Stimulated activated CD8-positive, alpha-beta memory T cell treated with anti-CD3 and anti-CD28 coated beads, Interleukin-7, amount 100 ng/mL, for 4 hours (primary cell): ENCODE measurements around the gene DCAF4.

ENCODE experiments used
- DNase-seq, 2 donors: peaks; one replicate each; pipeline ENCODE4 v3.0.0-alpha.2; 2020; ENCODE audit warnings: low read depth in 2 of 2

Gene DCAF4

DNA sequence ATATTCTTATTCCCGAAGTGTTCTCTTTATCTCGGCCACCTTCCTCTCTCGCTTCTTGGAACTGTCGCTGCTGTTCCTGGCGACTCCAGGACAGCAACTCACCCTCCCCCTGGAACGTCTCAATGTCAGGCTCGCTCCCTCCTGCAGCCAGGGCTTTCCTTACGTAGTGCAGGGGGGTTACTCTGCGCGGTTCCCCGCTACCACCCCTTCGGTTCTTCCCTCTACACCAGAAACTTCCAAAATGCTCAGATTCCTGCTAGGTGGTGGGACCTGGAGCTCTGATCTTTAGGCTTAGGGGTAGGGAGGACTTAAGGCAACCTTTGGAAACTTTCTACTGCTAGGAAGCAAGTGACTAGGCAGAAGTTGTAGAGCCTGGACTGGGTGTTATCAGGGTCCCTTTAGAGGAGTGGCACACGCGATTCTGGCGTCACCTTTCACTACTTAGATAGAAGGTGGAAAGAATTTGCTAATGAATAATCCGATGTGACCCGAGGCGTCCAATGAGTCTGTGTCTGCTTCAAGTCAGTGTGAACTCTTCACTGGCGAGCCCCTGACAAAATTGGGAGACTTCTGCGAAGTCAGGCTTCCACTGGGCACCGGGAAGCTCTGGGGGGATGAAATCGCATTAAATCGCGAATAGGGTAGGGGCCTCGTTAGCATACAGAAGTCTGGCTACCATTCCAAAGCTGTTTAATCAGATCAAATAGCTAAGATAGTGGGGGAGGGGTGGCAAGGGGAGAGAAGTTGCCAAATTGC is 31.5 kb upstream of the DCAF4 start:
- DNase-seq: no peak

- no peak for DNase-seq
Measured at GRCh38 chr14:72898448-72898847, 27.8 kb upstream of the DCAF4 start.

DNA sequence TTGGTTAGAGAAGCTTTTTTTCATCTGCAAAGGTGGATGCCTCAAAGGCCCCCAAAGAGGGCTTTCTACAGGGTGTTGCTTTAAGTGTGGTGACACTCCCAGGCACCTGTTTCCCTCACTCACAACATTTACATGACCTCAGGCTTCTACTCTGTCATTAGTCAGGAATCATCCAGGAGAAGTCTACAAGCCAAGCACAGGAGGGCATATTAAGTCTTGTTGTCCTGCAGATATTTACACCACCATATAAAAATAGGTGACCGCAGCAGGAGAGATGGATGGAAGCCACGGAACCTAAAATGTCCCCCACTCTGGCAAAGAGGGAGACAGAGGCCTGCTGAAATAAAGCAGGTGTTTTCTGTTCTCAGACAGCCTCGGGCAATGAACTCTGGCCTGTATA is 24.9 kb upstream of the DCAF4 start:
- no peak for DNase-seq

DNA sequence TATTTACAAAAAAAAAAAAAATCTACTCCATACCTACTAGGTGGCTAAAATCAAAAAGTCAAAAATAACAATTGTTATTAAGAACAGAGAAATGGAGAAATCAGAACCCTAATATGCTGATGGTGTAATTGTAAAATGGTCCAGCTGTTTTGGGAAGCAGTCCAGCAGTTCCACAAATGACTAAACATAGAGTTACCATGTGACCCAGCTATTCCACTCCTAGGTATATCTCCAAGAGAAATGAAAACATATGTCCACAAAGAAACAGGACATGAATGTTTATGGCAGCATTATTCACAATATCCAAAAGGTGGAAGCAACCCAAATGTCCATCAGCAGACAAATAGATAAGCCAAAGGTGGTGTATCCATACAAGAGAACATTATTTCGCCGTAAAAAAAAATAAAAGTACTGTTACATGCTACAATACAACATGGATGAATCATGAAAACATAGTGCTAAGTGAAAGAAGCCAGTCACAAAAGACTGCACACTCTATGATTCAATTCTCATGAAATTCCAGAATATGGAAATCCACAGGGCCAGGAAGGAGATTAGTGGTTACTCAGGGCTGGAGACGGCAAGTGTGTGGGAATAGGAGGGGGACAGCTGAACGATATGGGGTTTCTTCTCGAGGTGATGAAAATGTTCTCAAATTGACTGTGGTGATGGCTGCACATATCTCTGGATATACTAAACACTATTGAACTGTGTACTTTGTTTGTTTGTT is 23.3 kb upstream of the DCAF4 start:
- no peak for DNase-seq

DNA sequence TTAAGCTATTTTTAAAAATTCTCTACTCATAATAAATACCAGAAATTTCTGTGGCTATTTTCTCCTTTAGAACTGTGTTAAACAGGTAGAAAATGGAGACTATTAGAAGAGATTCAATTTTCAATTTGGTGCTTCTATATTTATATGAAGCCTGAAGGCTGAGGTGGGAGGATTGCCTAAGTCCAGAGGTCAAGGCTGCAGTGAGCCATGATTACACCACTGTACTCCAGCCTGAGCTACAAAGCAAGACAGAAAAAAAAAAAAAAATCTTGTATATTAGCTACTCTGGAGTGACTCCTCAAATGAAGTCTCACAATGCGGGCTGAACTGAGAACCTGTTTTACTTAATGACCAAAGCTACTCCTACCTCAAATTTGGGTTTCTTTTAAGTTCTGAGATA is 22.5 kb upstream of the DCAF4 start:
- no peak for DNase-seq

DNA sequence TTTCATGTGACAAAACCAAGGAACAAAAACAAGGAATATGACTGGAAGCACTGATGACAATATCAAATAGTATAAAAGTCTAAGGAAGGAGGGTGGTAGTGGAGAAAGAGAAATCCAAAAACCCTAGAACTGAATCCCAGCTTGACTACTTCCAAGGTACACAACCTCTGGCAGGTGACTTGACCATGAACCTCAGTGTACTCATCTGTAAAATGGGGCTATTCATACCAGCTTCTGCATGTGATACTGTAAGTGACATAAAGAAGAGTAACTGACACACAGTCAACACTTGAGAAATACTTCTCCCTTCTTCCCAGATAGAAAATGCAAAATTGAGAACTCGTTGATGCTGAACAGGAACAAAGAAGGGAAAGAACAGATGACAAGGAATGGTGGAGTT is 22.0 kb upstream of the DCAF4 start:
- no peak for DNase-seq

DNA sequence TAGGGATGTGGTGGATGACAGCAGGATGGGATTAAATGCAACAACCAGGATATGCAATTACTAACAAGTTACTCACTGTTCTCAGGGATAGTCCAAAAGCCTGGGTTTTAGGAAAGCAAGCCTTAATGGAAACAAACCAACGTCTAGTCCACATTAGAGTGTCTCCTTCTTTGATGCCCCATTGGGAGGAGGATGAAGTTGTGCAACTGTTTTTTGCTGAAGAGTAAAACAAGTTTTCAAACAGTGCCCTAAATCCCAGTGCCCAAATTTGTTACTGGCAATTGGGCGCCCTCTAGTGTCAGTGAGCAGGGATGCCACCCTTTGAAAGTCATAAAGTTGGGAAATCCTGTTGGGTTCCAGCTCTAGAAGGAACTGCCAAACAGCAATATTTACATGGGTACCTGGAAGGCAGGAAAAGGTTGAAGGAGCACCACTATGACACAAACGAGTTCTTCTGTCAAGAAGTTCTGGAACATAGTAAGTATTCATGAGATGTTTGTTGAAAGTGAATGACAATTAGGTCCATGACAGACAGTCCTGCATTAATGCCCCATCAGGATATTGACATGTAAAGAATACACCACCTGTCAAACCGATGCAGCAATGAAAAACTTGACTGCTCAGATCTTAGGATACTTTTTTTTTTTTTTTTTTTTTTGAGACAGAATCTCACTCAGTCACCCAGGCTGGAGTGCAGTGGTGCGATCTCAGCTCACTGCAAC is 21.3 kb upstream of the DCAF4 start:
- peak in 1 of 2 donors; percentile 53 for DNase-seq

DNA sequence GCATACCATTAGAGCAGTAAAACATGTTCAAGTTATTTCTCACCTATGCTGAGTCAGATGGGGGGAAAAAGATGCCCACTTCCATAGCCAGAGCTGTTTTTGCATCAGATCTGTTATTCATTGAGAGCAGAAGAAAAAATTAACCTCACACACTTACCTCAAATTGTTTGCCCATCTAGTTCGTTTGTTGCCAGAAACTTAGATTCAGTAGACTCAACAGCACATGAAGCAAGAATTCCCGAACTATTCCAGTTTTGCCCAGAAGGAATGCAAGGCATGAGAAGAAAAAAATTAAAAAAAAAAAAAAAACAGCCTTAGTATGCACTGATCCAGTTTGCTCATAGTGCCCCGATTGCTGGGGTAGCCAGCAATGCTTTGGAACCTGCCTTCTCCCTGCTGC is 19.9 kb upstream of the DCAF4 start:
- no peak for DNase-seq

- DNase-seq: no peak
Measured at GRCh38 chr14:72906879-72907278, 19.4 kb upstream of the DCAF4 start.

GRCh38 chr14:72907886-72908285 is 18.4 kb upstream of the DCAF4 start:
- no peak for DNase-seq

- no peak for DNase-seq
Measured at GRCh38 chr14:72909163-72909562, 17.1 kb upstream of the DCAF4 start.

DNA sequence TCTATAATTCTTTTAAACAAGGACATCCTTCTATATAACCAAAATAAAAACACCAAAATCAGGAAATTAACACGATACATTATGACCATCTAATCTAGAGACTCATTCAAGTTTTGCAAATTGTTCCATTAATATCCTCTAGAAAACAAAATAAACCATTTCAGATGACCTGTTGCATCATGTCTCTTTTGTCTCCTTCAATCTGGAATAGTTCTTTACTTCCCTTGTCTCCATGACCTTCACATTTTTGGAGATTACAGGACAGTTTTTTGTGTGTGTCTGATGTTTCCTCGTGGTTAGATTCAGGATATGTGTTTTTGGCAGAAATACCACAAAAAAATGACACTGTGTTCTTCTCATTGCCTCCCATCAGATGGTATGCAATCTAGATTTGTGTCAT is 12.5 kb upstream of the DCAF4 start:
- no peak for DNase-seq

DNA sequence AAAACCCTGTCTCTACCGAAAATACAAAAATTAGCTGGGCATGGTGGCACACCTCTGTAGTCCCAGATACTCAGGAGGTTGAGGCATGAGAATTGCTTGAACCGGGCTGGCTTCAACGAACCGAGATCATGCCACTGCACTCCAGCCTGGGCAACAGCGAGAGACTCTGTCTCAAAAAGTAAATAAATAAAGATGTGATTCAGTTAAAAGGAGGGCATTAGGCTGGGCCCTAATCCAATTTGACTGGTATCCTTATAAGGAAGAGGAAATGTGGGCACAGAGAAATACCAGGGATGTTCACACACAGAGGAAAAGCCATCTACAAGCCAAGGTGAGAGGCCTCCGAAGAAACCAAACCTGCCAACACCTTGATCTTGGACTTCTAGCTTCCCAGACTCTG is 10.1 kb upstream of the DCAF4 start:
- no peak for DNase-seq

DNA sequence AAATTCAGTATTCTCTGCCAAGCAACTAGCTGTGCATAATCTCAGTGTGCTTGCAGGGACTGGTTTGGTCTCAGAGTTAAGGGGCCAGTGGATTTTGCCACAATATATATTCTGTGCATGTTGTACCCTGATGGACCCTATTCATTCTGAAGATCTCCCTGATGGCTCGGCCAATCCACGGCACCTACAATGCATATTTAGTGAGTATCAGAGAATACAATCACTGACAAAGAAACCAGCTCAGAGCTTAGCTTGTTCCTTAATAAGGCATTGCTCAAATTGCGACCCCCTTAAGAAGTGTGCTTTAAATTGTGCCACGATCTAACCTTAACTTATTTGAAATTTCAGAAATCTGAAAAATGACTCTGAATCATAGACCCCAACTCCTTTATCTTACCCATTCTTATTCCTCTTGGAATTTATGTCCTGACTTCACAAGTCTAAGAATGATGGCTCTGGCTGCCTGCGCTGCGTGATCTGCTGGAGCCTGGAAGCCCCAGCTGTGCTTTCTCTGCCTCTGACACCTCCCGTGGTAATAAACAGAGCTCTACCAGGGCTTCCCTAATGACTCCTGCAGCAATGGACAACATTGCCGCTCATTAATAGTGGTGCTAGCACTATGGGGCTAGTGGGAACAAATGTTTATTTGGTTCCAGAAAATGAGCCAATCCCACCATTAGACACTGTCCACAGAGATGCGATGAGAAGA is 9.0 kb upstream of the DCAF4 start:
- DNase-seq: no peak

GRCh38 chr14:72920008-72920407 is 6.3 kb upstream of the DCAF4 start:
- no peak for DNase-seq

DNA sequence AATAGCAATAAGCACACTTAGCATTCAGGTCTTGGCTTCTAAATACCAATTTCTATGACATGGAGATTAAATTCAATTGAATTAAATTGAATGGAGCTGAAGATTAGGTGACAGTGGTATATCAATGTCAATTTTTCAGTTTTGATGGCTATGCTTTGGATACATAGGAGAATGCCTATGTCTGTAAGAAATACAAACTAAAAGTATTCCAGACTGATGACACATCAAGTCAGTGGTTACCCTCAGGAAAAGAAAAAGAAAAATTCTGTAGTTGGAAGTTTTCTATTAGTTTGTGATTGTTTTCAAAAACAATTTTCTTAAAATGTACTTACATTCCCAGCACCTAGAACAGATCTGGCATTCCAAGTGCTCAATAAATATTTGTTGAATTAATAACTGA is 4.9 kb upstream of the DCAF4 start:
- DNase-seq: no peak

- no peak for DNase-seq
Measured at GRCh38 chr14:72924337-72924736, 1.9 kb upstream of the DCAF4 start.

- DNase-seq: no peak
Measured at GRCh38 chr14:72925171-72925759, 999 bp upstream of the DCAF4 start.

GRCh38 chr14:72925815-72926291 is 411 bp upstream of the DCAF4 start:
- DNase-seq: no peak

DNA sequence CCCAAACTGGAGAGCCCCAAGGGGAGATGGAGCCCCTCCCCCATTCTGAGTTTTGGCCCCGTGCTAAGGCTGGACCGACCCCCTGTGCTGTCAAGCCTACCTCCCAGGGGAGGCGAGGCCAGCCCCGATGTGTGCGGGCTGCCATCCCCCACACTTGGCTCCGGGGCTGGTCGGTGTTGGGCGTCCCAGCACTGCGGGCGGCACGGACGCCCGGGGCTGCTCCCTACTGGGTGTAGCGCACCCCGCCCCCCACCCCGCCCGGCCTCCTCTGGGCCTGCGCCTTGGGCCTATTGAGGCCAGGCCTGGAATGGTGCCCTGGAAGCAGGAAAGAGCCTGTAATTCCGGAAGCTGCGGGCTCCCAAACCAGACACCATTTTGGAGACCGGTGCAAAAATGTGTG is 2.6 kb downstream of the DCAF4 start:
- no peak for DNase-seq

- no peak for DNase-seq
Measured at GRCh38 chr14:72929316-72930080, 3.2 kb downstream of the DCAF4 start.
